HFF-Myc (cell line): ENCODE measurements around the gene TTC22.

Experiments used
- DNase-seq: peaks from one replicate; pipeline ENCODE4 v3.0.0-alpha.2; 2011; ENCODE audit warnings: low read depth; ENCODE audit errors: extremely low read depth
- H3K4me3 ChIP-seq: replicated peaks from 2 replicates; pipeline ENCODE4 v1.5.1; 2011; ENCODE audit warnings: low read depth, mild to moderate bottlenecking, control low read depth, low read length
- TF ChIP-seq, protein P1 (sequence below): IDR thresholded peaks from 2 replicates; pipeline ENCODE4 v1.5.1; 2012; ENCODE audit warnings: mild to moderate bottlenecking, low read depth, low read length, control low read depth; ENCODE audit errors: missing control alignments

The TTC22 gene

DNA sequence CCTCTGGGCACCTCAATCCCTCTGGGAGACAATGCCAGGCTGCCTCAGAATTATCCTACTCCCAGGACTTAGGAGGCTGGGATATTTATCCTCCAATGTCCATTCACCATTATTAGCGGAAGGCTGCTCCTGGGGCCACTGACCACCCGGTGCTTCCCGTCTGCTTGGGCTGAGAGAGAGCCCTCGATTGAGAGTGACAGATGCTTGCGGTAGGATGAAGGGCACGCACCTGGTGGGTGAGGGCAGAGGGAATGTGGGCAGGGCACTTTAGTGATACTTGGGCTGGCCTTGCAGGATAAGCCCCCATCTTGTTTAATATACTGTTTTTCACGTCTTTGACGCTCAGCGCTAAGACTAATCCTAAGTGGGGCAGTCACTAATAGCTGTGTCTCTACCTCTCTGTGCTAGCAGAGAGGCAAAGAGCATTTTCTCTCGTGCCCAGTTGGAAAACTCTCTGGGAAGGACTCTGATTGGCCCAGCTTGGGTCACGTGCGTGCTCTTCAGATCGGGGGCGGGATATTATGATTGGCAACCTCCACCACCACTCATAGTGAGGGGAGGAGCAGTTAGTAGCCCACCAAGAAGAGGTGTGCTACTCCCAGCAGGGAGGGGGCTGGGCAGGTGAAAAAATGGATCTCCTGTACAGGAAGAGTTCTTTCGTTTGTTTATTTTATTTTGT is 26.2 kb downstream of the TTC22 start:
- no peak for DNase-seq
- no peak overlapping the region for H3K4me3 ChIP-seq

DNA sequence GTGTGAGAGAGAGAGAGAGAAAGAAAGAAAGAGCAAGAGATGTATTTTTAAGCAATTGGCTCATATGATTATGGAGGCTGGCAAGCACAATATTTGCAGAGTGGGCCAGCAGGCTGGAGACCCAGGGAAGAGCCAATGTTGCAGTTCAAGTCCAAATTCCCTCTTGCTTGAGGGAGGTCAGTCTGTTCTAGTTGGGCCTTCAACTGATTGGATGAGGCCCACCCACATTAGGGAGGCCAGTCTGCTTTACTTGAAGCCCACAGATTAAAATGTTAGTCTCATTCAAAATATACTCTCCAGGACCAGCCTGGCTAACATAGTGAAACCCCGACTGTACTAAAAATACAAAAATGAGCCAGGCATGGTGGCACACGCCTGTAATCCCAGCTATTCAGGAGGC is 28.2 kb downstream of the TTC22 start:
- DNase-seq: no peak
- H3K4me3 ChIP-seq: no peak overlapping the region
- TF ChIP-seq, protein P1, sequence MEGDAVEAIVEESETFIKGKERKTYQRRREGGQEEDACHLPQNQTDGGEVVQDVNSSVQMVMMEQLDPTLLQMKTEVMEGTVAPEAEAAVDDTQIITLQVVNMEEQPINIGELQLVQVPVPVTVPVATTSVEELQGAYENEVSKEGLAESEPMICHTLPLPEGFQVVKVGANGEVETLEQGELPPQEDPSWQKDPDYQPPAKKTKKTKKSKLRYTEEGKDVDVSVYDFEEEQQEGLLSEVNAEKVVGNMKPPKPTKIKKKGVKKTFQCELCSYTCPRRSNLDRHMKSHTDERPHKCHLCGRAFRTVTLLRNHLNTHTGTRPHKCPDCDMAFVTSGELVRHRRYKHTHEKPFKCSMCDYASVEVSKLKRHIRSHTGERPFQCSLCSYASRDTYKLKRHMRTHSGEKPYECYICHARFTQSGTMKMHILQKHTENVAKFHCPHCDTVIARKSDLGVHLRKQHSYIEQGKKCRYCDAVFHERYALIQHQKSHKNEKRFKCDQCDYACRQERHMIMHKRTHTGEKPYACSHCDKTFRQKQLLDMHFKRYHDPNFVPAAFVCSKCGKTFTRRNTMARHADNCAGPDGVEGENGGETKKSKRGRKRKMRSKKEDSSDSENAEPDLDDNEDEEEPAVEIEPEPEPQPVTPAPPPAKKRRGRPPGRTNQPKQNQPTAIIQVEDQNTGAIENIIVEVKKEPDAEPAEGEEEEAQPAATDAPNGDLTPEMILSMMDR: no peak

More for the DNA sequence above, 26.2 kb downstream of the TTC22 start:
- TF ChIP-seq, protein P1: no peak

DNA sequence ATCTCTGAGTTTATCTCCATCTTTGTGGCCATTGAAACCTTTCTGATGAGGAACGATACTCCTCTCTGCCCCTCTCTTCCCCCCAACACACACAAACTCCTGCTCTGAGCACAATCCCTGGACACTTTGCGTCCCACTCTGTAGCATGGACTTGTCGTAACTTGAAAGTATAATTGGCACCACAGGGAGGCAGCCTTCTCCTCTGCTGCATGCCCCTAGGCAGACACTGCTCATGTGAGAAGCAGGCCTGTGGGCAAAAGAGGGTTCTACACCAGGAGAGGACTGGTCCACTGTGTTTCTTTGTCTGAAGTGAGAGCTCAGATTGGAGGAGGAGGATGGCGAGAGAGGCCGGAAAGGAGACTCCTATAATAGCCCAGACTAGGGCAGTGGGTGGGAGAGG is 33.0 kb downstream of the TTC22 start:
- TF ChIP-seq, protein P1: no peak
- H3K4me3 ChIP-seq: no peak overlapping the region
- DNase-seq: no peak

DNA sequence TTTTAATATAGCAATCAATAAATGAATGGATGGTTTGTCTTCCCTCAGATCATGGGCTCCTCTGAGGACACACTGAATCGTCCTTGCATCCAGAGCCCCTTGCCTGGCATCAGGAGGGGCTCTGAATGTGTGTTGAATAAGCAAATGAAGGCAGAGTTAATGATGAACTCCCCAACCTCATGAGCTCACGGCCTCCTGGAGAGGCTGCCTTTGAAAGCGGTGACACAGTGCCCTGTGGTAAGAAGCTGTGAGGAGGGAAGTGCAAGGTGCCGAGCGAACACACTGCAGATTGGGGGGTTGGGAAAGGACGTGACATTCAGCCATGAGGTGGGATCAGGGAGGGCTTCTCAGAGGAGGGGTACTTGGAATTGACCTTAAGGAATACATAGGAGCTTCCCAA is 33.6 kb downstream of the TTC22 start:
- no peak for DNase-seq
- no peak overlapping the region for H3K4me3 ChIP-seq
- TF ChIP-seq, protein P1: no peak

DNA sequence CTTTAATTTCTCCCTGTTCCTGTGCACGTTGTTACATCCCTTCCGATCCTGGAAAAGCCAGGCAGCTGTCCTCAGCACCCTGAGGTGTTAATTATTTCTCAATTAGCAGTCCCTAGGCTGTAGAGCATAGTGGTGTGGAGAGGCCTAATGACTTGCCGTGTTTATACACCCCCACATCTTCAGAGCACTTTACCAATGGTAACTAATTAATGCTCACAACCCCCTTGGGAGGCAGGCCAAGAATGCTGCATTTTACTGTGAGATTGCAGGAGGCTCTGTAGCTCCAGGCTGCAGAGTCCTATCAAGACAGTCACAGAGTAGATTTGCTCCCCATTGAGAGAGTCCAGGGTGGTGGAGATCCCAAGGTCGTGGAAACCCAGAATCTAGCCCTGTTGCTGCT is 34.4 kb downstream of the TTC22 start:
- no peak for DNase-seq
- no peak overlapping the region for H3K4me3 ChIP-seq
- TF ChIP-seq, protein P1: no peak

DNA sequence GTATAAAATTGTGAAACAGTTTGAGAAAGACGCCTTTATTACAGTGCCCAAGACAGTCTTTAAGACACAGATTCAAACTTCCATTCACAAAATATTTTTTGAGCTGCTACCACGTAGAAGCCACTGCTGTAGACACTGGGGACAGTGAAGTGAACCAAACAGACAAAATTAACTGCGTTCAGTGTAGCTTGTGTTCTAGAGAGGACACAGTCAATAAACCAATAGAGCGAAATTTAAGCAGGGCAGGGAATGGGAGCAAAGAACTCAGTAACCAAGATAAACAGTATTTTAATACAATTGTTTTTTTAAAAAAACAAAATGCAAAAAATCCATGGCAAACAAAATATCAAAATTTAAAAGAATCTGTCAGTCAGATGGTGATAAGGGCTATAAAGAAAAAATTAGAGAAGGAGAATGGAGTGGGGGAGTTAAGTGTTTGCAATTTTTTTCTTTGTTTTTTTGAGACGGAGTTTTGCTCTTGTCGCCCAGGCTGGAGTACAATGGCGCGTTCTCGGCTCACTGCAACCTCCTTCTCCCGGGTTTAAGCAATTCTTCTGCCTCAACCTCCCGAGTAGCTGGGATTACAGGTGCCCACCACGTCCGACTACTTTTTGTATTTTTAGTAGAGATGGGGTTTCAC is 36.1 kb downstream of the TTC22 start:
- DNase-seq: no peak
- TF ChIP-seq, protein P1: no peak
- H3K4me3 ChIP-seq: peak overlapping the region; percentile 79
